Stomach (tissue), 9 donors: ENCODE data around the gene WWC2. TPM values are rescaled to one million over a fixed set of nuclear protein-coding genes. Genes with fewer than 3 reads are reported as not detected.

Experiments used
- DNase-seq, 2 donors: peaks; one replicate each; pipeline versions ENCODE4 v3.0.0 to v3.0.0-alpha.2; 2013 to 2019
- H3K27ac ChIP-seq, 5 donors: fragments of 200-600 bp in 4 of 5; sonication (generic) in 4 of 5; one replicate each; pipeline ENCODE4 v1.5.1; 2013 to 2019; ENCODE audit warnings: mild to moderate bottlenecking in 1 of 5, moderate library complexity in 1 of 5
- H3K27me3 ChIP-seq, 3 donors: fragments of 200-600 bp; sonication (generic); one replicate each; pipeline ENCODE4 v1.5.1; 2017 to 2019; ENCODE audit warnings: mixed run types in 1 of 3
- H3K36me3 ChIP-seq, 4 donors: fragments of 200-600 bp; sonication (generic); 1 replicate in 3 of 4; 2 replicates in 1 of 4; pipeline ENCODE4 v1.5.1; 2016 to 2019
- H3K4me1 ChIP-seq, 4 donors: fragments of 200-600 bp; sonication (generic); one replicate each; pipeline ENCODE4 v1.5.1; 2016 to 2019
- H3K4me3 ChIP-seq, 4 donors: fragments of 200-600 bp; sonication (generic) in 3 of 4; one replicate each; pipeline ENCODE4 v1.5.1; 2016 to 2019; ENCODE audit warnings: mild to moderate bottlenecking in 1 of 4
- H3K9me3 ChIP-seq, 4 donors: fragments of 200-600 bp; sonication (generic); one replicate each; pipeline ENCODE4 v1.5.1; 2016 to 2019
- EP300 ChIP-seq: sonication (generic); formaldehyde crosslinking; IDR thresholded peaks from one replicate; pipeline ENCODE4 v1.6.1; 2017; ENCODE audit warnings: antibody characterized with exemption
- POLR2A ChIP-seq, 4 donors: fragments of 450-650 bp; IDR thresholded peaks; one replicate each; pipeline ENCODE4 v1.6.1; 2016; ENCODE audit warnings: antibody characterized with exemption in 4 of 4, control low read depth in 2 of 4, mild to moderate bottlenecking in 1 of 4, moderate library complexity in 1 of 4
- POLR2AphosphoS5 ChIP-seq, 3 donors: sonication (generic); formaldehyde crosslinking; IDR thresholded peaks; one replicate each; pipeline ENCODE4 v1.6.1; 2016; ENCODE audit warnings: antibody characterized with exemption in 3 of 3
- WGBS, 5 donors: extraction: QIAGEN DNeasy Blood & Tissue Kit in 3 of 5; methylation state at CpG; one replicate each; pipeline versions ENCODE4 v1.1.5 to v1.1.7; 2013 to 2018; 5-methylcytosine and 5-hydroxymethylcytosine counted together
- intact Hi-C: fragments of 100-400 bp; cut with DNase I; formaldehyde crosslinking; loops from one replicate; pipeline ENCODE4 v1.15.1; 2023; ENCODE audit warnings: low total_unique reads
- polyA plus RNA-seq, 3 donors: library from polyadenylated mRNA; stranded (reverse); fragments of 200-250 nt; gene quantifications; one replicate each; pipeline ENCODE4 v1.2.3, GENCODE V29; 2013
- total RNA-seq, 5 donors: library from RNA; depleted of rRNA; stranded (reverse); fragments of >200 nt; gene quantifications; one replicate each; pipeline versions ENCODE4 v1.1.0 to v1.2.3, GENCODE V29; 2014 to 2016
- TF ChIP-seq, protein P1 (sequence below), 7 experiments: fragments of 450-650 bp in 4 of 7; fragments of 200-600 bp in 3 of 7; sonication (generic) in 3 of 7; IDR thresholded peaks; one replicate each; pipeline ENCODE4 v1.5.1; 2016 to 2019; ENCODE audit warnings: antibody characterized with exemption in 7 of 7, control low read depth in 2 of 7, mild to moderate bottlenecking in 1 of 7
- donor health status: healthy with polysubstance abuse.
- donor health status: Bipolar disorder and iron deficiency.
- donor health status: healthy.

The WWC2 gene
- total and polyA plus RNA-seq, 8 donors: 2.6 to 59.1 (median 31.1) TPM

DNA sequence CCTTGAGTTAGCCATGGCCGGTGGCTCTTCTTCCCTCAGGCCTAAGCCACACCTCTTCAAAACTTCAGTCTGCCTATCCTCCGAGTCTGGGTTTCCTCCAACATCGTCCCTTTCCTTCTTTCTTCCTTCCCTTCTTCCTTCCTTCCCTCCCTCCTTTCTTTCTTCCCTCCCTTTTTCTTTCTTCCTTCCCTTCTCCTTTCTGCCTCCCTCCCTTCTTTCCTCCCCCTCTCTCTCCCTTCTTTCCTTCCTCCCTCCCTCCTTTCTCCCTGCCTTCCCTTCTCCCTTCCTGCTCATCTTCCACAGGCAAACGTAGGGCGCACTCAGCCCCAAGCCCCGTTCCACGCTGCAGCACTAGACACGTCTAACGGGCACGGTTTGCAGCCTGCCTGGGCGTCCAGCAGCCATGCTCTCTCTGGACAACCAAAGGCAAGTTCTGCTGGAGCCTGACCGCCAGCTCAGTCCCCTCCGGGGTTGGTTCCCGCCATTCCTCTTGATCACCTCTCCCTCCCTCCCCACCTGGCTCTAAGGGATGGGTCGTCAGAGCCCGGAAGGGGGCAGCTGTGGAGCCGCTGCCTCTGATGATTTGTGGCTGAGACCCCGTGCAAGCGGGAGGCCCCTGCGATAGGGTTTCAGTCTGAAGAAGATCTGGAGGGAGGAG lies 257.2 kb downstream of the WWC2 start:
- peak in 1 of 2 donors; percentile 18 for DNase-seq
- H3K27me3 ChIP-seq: no peaks in the 10 kb centered on the region
- H3K9me3 ChIP-seq: no peaks in the 10 kb centered on the region
- H3K27ac ChIP-seq: no peak overlapping the region
- WGBS, 5 donors: 56 to 87% (median 85%) methylated on average over 20 of the region's 20 CpGs
- peaks cover 0 to 22% (median 10%) of the 10 kb centered on the region in 4 donors for H3K4me1 ChIP-seq
- TF ChIP-seq, protein P1, sequence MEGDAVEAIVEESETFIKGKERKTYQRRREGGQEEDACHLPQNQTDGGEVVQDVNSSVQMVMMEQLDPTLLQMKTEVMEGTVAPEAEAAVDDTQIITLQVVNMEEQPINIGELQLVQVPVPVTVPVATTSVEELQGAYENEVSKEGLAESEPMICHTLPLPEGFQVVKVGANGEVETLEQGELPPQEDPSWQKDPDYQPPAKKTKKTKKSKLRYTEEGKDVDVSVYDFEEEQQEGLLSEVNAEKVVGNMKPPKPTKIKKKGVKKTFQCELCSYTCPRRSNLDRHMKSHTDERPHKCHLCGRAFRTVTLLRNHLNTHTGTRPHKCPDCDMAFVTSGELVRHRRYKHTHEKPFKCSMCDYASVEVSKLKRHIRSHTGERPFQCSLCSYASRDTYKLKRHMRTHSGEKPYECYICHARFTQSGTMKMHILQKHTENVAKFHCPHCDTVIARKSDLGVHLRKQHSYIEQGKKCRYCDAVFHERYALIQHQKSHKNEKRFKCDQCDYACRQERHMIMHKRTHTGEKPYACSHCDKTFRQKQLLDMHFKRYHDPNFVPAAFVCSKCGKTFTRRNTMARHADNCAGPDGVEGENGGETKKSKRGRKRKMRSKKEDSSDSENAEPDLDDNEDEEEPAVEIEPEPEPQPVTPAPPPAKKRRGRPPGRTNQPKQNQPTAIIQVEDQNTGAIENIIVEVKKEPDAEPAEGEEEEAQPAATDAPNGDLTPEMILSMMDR (IDR thresholded peaks at IDR 0.05): no peak
- TF ChIP-seq POLR2A (IDR thresholded peaks at IDR 0.05) (no peak), POLR2AphosphoS5 (IDR thresholded peaks at IDR 0.05) (no peak), EP300 (no peak)
- no peak overlapping the region for H3K4me3 ChIP-seq
- intact Hi-C loops: no loop called here
- H3K36me3 ChIP-seq: no peaks in the 10 kb centered on the region

DNA sequence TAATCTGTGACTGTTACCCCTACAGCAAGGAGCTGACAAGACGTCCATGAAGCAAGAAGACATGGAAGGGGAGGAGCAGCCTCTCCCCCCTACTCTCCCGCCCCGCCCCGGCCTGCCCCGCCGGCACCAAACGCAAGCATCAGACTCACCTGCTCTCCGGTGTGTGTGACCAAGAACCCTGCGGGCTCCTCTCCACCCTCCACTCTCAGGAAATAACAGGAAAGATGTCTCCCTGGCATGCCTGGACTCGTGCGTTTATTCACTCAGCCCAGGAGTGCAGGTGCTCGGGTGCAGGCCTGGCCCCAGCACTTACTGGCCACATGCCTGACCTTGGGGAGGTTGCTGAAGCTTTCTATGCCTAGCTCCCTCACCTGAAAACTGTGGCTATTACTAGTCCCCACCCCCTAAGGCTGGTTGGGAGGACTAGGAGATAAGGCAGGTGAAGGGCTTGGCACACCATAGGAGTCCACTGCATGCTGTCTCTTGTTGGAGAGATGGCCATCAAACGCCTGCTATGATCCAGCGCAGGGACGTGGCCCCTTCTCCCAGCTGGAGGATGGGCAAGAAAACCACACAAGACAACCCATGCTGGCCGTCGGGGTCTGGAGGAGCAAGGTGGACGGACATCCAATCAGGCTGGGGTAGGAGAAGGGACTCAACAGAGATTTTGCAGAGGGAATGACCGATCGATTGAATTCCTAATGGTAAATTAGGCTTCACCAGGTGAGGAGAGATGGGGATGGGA lies 258.0 kb downstream of the WWC2 start:
- intact Hi-C loops: no loop called here
- H3K9me3 ChIP-seq: no peaks in the 10 kb centered on the region

DNA sequence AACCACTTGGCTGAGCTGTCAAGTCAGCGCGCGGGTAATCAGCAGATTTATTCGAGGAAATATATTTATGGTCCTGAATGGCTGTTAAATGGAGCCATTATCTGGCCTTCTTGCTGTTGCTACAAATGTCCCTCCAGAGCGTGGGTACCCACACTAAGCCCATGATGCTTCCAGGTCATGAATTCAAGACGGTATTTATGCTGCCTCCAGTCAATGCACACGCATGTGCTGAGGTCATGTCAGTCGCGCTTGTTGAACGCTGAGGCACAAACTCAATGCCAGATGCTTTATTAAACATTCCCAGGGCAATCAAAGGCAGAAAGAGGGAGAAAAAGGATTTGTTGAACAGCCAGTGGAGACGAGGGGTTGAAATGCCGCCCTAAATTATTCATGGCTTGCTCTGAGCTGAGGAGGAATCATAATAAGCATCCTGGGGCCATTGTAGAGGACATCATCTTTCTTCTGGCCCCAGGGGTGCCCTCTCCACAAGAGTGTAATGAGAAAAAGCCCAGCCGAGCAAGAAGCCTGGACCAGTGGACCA lies 259.2 kb downstream of the WWC2 start:
- TF ChIP-seq EP300 (no peak), POLR2A (IDR thresholded peaks at IDR 0.05) (no peak)
- H3K27ac ChIP-seq: no peak overlapping the region
- WGBS, 5 donors: 89 to 94% (median 91%) methylated on average over 13 of the region's 13 CpGs
- no peaks in the 10 kb centered on the region for H3K36me3 ChIP-seq
- peak in 1 of 2 donors; percentile 16 for DNase-seq
- intact Hi-C loops: no loop called here
- H3K4me1 ChIP-seq: peaks cover 0 to 22% (median 10%) of the 10 kb centered on the region in 4 donors
- no peaks in the 10 kb centered on the region for H3K9me3 ChIP-seq
- no peak overlapping the region for H3K4me3 ChIP-seq
- H3K27me3 ChIP-seq: no peaks in the 10 kb centered on the region

More for the DNA sequence above, 258.0 kb downstream of the WWC2 start:
- Histone ChIP-seq H3K27me3 (no peaks in the 10 kb centered on the region), H3K4me1 (peaks cover 0 to 22% (median 10%) of the 10 kb centered on the region in 4 donors), H3K27ac (no peak overlapping the region), H3K4me3 (no peak overlapping the region), H3K36me3 (no peaks in the 10 kb centered on the region)
- peak in 1 of 2 donors; percentile 27 for DNase-seq
- 66 to 79% (median 75%) methylated on average over 16 to 20 of the region's 20 CpGs for WGBS, 5 donors
- TF ChIP-seq, protein P1 (IDR thresholded peaks at IDR 0.05): no peak
- TF ChIP-seq POLR2A (IDR thresholded peaks at IDR 0.05): no peak

DNA sequence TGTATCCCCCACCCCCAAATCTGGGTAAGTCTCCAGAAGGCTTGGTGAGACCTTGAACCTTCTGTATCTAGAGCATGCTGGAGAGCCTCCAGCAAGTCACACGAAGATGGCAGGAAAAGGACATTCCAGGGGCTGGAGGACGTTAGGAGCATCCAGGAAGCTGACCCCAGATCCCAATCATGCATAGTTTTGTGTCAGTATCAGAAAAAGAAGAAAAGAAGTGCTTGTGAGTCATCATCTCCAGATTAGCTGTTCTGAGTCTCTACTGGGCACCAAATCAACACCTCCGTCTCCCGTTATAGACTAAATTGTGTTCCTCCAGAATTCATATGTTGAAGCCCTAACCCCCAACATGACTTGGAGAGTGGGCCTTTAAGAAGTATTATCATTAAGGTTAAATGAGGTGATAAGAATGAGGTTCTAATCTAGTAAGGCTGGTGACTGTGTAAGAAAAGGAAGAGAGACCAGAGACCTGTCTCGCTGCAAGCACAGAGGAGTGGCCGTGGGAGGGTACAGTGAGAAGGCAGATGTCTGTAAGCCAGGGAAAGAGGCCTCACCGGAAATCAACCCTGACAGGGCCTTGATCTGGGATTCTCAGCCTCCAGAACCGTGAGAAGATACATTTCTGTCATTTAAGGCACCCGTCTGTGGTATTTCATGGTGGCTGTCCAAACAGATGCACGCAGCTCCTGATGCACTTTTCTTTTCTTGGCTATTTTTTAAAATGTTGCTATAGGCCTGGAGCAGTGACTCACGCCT lies 261.3 kb downstream of the WWC2 start:
- H3K4me3 ChIP-seq: no peak overlapping the region
- DNase-seq: no peak
- H3K9me3 ChIP-seq: no peaks in the 10 kb centered on the region
- no peaks in the 10 kb centered on the region for H3K27me3 ChIP-seq
- WGBS, 5 donors: 67 to 73% (median 71%) methylated on average over 11 of the region's 11 CpGs
- H3K27ac ChIP-seq: no peak overlapping the region
- TF ChIP-seq POLR2A (IDR thresholded peaks at IDR 0.05) (no peak), POLR2AphosphoS5 (IDR thresholded peaks at IDR 0.05) (no peak)
- peaks cover 0 to 7% (median 4%) of the 10 kb centered on the region in 4 donors for H3K4me1 ChIP-seq
- H3K36me3 ChIP-seq: no peaks in the 10 kb centered on the region
- intact Hi-C loops: no loop called here

DNA sequence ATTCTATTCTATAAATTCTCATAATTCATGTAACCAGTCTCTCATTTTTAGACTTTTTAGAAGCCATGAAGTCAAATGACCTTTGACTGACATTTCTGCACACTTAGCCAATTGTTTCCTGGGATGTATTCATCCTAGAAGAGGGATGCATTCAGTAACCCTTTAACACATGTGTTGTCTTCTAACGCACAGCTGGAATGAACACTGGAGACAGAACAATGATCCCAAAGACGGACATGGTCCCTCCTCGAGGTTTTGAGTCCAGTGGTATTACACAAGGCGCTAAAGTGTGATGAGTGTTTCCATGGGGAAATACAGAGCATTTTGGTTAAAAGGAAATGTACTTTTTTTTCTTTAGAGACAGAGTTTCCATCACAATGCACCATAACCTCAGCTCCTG lies 263.0 kb downstream of the WWC2 start:
- Histone ChIP-seq H3K4me1 (no peaks in the 10 kb centered on the region), H3K4me3 (no peak overlapping the region), H3K36me3 (no peaks in the 10 kb centered on the region), H3K9me3 (no peaks in the 10 kb centered on the region), H3K27me3 (no peaks in the 10 kb centered on the region), H3K27ac (no peak overlapping the region)
- 92 to 97% (median 95%) methylated on average over 4 of the region's 4 CpGs for WGBS, 5 donors
- TF ChIP-seq POLR2A (IDR thresholded peaks at IDR 0.05): no peak
- TF ChIP-seq, protein P1 (IDR thresholded peaks at IDR 0.05): no peak
- TF ChIP-seq EP300: no peak
- TF ChIP-seq POLR2AphosphoS5 (IDR thresholded peaks at IDR 0.05): no peak
- no peak for DNase-seq
- intact Hi-C loops: no loop called here
